ENCODE results near the gene RAP2A.

The RAP2A gene

GRCh38 chr13:97499181-97499580 lies 65.2 kb downstream of the RAP2A start:
- TF ChIP-seq, protein P1, sequence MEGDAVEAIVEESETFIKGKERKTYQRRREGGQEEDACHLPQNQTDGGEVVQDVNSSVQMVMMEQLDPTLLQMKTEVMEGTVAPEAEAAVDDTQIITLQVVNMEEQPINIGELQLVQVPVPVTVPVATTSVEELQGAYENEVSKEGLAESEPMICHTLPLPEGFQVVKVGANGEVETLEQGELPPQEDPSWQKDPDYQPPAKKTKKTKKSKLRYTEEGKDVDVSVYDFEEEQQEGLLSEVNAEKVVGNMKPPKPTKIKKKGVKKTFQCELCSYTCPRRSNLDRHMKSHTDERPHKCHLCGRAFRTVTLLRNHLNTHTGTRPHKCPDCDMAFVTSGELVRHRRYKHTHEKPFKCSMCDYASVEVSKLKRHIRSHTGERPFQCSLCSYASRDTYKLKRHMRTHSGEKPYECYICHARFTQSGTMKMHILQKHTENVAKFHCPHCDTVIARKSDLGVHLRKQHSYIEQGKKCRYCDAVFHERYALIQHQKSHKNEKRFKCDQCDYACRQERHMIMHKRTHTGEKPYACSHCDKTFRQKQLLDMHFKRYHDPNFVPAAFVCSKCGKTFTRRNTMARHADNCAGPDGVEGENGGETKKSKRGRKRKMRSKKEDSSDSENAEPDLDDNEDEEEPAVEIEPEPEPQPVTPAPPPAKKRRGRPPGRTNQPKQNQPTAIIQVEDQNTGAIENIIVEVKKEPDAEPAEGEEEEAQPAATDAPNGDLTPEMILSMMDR (IDR thresholded peaks at IDR 0.05; ENCODE audit: borderline replicate concordance, insufficient read depth, low read depth, low read length), result no peak
- no peak overlapping the region for H3K4me3 ChIP-seq (ENCODE audit: low read depth, low read length)

- TF ChIP-seq, protein P1 (IDR thresholded peaks at IDR 0.05; ENCODE audit: borderline replicate concordance, insufficient read depth, low read depth, low read length), result no peak
- H3K4me3 ChIP-seq (ENCODE audit: low read depth, low read length), result no peak overlapping the region
These were observed 68.2 kb downstream of the RAP2A start for GRCh38 chr13:97502181-97502580.

GRCh38 chr13:97502706-97503105 lies 68.7 kb downstream of the RAP2A start:
- TF ChIP-seq, protein P1 (IDR thresholded peaks at IDR 0.05; ENCODE audit: borderline replicate concordance, insufficient read depth, low read depth, low read length), result no peak
- H3K4me3 ChIP-seq (ENCODE audit: low read depth, low read length), result no peak overlapping the region

DNA sequence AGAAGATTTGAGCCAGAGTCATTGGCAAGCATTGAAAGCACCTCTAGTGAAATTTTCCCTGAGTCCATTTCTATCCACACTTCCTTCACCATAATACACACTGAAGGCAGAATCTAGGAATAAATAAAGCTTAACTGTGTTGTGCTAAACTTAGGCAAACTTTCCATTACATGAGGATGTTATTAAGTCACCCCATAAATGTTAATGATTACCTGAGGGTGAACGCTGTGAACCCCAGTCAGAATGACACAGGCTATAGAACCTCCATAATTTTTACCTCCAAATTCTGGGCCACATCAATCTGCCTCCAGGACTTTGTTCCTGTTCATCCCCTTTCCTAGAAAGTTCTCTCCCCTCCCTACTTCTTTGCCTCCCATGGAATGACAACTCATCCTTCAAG lies 71.0 kb downstream of the RAP2A start:
- TF ChIP-seq, protein P1 (IDR thresholded peaks at IDR 0.05; ENCODE audit: borderline replicate concordance, insufficient read depth, low read depth, low read length), result no peak
- no peak overlapping the region for H3K4me3 ChIP-seq (ENCODE audit: low read depth, low read length)

DNA sequence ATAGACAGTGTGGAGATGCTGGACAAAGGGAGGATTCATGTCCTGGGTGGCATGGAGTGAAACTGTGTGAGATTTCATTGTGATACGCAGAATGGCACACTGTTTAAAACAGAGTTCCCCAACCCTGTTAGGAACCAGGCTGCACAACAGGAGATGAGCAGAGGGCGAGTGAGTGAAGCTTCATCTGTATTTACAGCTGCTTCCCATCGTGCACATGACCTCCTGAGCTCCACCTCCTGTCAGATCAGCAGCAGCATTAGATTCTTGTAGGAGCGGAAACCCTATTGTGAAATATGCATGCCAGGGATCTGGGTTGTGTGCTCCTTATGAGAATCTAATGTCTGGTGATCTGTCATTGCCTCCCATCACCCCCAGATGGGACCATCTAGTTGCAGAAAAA lies 72.5 kb downstream of the RAP2A start:
- H3K4me3 ChIP-seq (ENCODE audit: low read depth, low read length), result no peak overlapping the region
- TF ChIP-seq, protein P1 (IDR thresholded peaks at IDR 0.05; ENCODE audit: borderline replicate concordance, insufficient read depth, low read depth, low read length), result no peak

- H3K4me3 ChIP-seq (ENCODE audit: low read depth, low read length), result no peak overlapping the region
- TF ChIP-seq, protein P1 (IDR thresholded peaks at IDR 0.05; ENCODE audit: borderline replicate concordance, insufficient read depth, low read depth, low read length), result no peak
These were observed 78.8 kb downstream of the RAP2A start for GRCh38 chr13:97512732-97513131.

DNA sequence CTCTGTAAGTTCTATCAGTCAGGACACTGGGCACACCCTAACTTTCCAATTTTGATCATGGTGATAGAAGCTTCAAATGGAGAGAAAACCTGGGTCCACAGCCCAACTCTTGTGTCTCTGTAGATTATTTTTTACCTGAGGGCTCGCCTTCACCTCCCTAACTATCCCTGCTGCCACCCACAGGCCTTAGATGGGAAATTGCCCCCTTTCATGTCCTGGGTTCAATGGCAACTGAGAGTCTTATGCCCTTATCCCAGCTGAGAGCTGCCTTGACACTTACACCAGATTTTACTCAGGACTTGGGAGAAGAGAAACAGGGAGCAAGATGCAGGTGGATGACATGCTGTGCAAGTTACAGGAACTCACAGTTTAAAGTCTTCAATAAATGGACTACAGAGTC lies 81.7 kb downstream of the RAP2A start:
- TF ChIP-seq, protein P1 (IDR thresholded peaks at IDR 0.05; ENCODE audit: borderline replicate concordance, insufficient read depth, low read depth, low read length), result no peak
- no peak overlapping the region for H3K4me3 ChIP-seq (ENCODE audit: low read depth, low read length)

Data from GM12875 (cell line).